ENCODE measurements around the gene NLN. TPM values are rescaled to one million over a fixed set of nuclear protein-coding genes. Genes with fewer than 3 reads are reported as not detected.
A peak's percentile ranks its signal among the peaks of the same experiment; 100 is the strongest.

Gene NLN
- total and polyA plus RNA-seq, 2 of the 4 experiments (the other 2 are of a cell fraction): 19.1 to 37.1 TPM

- no peaks in the 10 kb centered on the region for H3K36me3 ChIP-seq (ENCODE audit: control insufficient read depth, insufficient read depth, low read length)
- H3K9ac ChIP-seq (ENCODE audit: low read depth, low read length): no peak overlapping the region
- no peak overlapping the region for H3K14ac ChIP-seq (replicated peaks; ENCODE audit: low read depth, low read length)
- H3K18ac ChIP-seq (ENCODE audit: low read depth, low read length): no peak overlapping the region
- H4K5ac ChIP-seq (ENCODE audit: low read depth, low read length): no peak overlapping the region
- no peak overlapping the region for H3K56ac ChIP-seq (ENCODE audit: extremely low read depth, insufficient read depth, low read length)
- no peaks in the 10 kb centered on the region for H4K20me1 ChIP-seq (ENCODE audit: insufficient read depth, low read length)
- no peak overlapping the region for H3K4ac ChIP-seq (ENCODE audit: low read depth, low read length)
- H2BK120ac ChIP-seq (ENCODE audit: low read depth, low read length): no peak overlapping the region
- H3K9me1 ChIP-seq (ENCODE audit: insufficient read depth, low read length): no peaks in the 10 kb centered on the region
- TF ChIP-seq FOS (IDR thresholded peaks at IDR 0.05; ENCODE audit: low read depth, low read length): no peak
- no peak for TF ChIP-seq CEBPB (IDR thresholded peaks at IDR 0.05; ENCODE audit: low read depth, low read length)
- no peak for TF ChIP-seq ELK1 (IDR thresholded peaks at IDR 0.05; ENCODE audit: borderline replicate concordance, low read depth, low read length)
- TF ChIP-seq MAFK (IDR thresholded peaks at IDR 0.05; ENCODE audit: low read depth, low read length): no peak
- TF ChIP-seq, protein P1, sequence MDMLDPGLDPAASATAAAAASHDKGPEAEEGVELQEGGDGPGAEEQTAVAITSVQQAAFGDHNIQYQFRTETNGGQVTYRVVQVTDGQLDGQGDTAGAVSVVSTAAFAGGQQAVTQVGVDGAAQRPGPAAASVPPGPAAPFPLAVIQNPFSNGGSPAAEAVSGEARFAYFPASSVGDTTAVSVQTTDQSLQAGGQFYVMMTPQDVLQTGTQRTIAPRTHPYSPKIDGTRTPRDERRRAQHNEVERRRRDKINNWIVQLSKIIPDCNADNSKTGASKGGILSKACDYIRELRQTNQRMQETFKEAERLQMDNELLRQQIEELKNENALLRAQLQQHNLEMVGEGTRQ (IDR thresholded peaks at IDR 0.05; ENCODE audit: low read depth, low read length): no peak
- TF ChIP-seq RFX5 (IDR thresholded peaks at IDR 0.05; ENCODE audit: low read depth, low read length): no peak
- TF ChIP-seq MAZ (IDR thresholded peaks at IDR 0.05; ENCODE audit: borderline replicate concordance, low read depth, low read length): no peak
- TF ChIP-seq NFE2L2 (IDR thresholded peaks at IDR 0.05; ENCODE audit: low read depth, low read length): no peak
- no peak for TF ChIP-seq SMC3 (IDR thresholded peaks at IDR 0.05; ENCODE audit: low read depth, low read length)
- no peak for TF ChIP-seq RAD21 (IDR thresholded peaks at IDR 0.05; ENCODE audit: low read length)
- ChIA-PET CTCF (interaction anchor here (0.6 to 1.4 kb wide), 2 partner anchors 12 to 31 kb away, joined by 3 to 7 read pairs; no protein-coding TSS in a partner anchor), POLR2A (ENCODE audit: unreplicated experiment) (no interaction called here)
- H3K27me3 ChIP-seq (ENCODE audit: control insufficient read depth, insufficient read depth, low read length): no peaks in the 10 kb centered on the region
- peak; percentile 72 for DNase-seq
- H4K8ac ChIP-seq (ENCODE audit: low read depth in 2 of 2, low read length in 2 of 2): no peak overlapping the region
- H3K79me1 ChIP-seq (ENCODE audit: low read depth in 1 of 2, low read length in 2 of 2): peaks cover 0 to 3% of the 10 kb centered on the region in 2 experiments; a peak in 1 of 4 replicates
- no peak for ATAC-seq (ENCODE audit: low read depth)
- H3K23ac ChIP-seq (ENCODE audit: low read depth, low read length): no peak overlapping the region
- H4K91ac ChIP-seq (ENCODE audit: insufficient read depth, low read depth, low read length): no peak overlapping the region
- peaks cover 1% of the 10 kb centered on the region; the same call in 1 of the 2 replicates for H3K4me1 ChIP-seq (ENCODE audit: control insufficient read depth, insufficient read depth, low read length)
- H2AK9ac ChIP-seq (replicated peaks; ENCODE audit: low read depth, low read length, poor library complexity): no peak overlapping the region
- H2BK20ac ChIP-seq (ENCODE audit: low read depth, low read length): no peak overlapping the region
- no CpG with 5 or more reads among the region's 3 CpGs for WGBS, 2 experiments (ENCODE audit: extremely low coverage in 2 of 2, insufficient read length in 1 of 2)
- dilution Hi-C loops (cut with HindIII; ENCODE audit: low sequenced_read_pairs, unreplicated experiment) (no loop called here), in situ Hi-C loops (cut with MboI; ENCODE audit: low sequenced_read_pairs) (no loop called here), intact Hi-C loops (cut with micrococcal nuclease) (no loop called here)
- no peak overlapping the region for H2BK15ac ChIP-seq (ENCODE audit: low read depth, low read length)
- H3K27ac ChIP-seq (ENCODE audit: insufficient read depth, low read length): no peak overlapping the region
- no peak overlapping the region for H2BK5ac ChIP-seq (ENCODE audit: low read depth, low read length, poor library complexity, severe bottlenecking)
- H2AFZ ChIP-seq (replicated peaks; ENCODE audit: low read length, poor library complexity): no peak overlapping the region
- H2AK5ac ChIP-seq (ENCODE audit: low read depth, low read length): no peak overlapping the region
- H3K4me2 ChIP-seq (ENCODE audit: low read depth, low read length): no peak overlapping the region; the same call in 1 of the 2 replicates
- H3K9me3 ChIP-seq (ENCODE audit: control insufficient read depth, insufficient read depth, low read length): peaks cover 7% of the 10 kb centered on the region; the same call in 1 of the 2 replicates
- no peak overlapping the region for H3K4me3 ChIP-seq (ENCODE audit: insufficient read depth, low read depth, low read length)
- BruUV-seq (replicated peaks): no TSS peak
Measured at GRCh38 chr5:65874241-65874640, 152.2 kb downstream of the NLN start.
